Effector memory CD8-positive, alpha-beta T cell (primary cell): ENCODE measurements around the gene SIT1.

Source experiments
- ATAC-seq: fragments of 150-1000 bp; cut with Tn5 transposase; replicated peaks from 2 replicates; pipeline ENCODE4 v1.10.0; 2021; ENCODE audit warnings: mild to moderate bottlenecking, moderate library complexity
- DNase-seq, 3 experiments: peaks; one replicate each; pipeline ENCODE4 v3.0.0; 2021
- H3K27ac Mint-ChIP-seq, 2 donors: one replicate each; pipeline ENCODE4 v1.8.0; 2022; ENCODE audit warnings: mild to moderate bottlenecking in 2 of 2, mixed read lengths in 2 of 2, moderate library complexity in 2 of 2
- H3K27me3 Mint-ChIP-seq, 2 donors: one replicate each; pipeline ENCODE4 v1.8.0; 2022; ENCODE audit warnings: mixed read lengths in 2 of 2
- H3K36me3 Mint-ChIP-seq: one replicate; pipeline ENCODE4 v1.8.0; 2022; ENCODE audit warnings: mild to moderate bottlenecking, moderate library complexity, mixed read lengths; ENCODE audit not compliant: insufficient read depth
- H3K4me1 Mint-ChIP-seq, 2 donors: one replicate each; pipeline ENCODE4 v1.8.0; 2022; ENCODE audit warnings: low read depth in 2 of 2, mixed read lengths in 2 of 2
- H3K4me3 Mint-ChIP-seq, 2 donors: one replicate each; pipeline ENCODE4 v1.8.0; 2022; ENCODE audit warnings: mild to moderate bottlenecking in 2 of 2, mixed read lengths in 2 of 2, moderate library complexity in 2 of 2
- H3K9me3 Mint-ChIP-seq, 2 donors: one replicate each; pipeline ENCODE4 v1.8.0; 2022; ENCODE audit warnings: mixed read lengths in 2 of 2

Gene SIT1

GRCh38 chr9:35611230-35611797 lies 39.4 kb downstream of the SIT1 start:
- Mint-ChIP-seq H3K27ac (peak overlapping the region in 1 of 2 donors; percentile 27), H3K27me3 (no peaks in the 10 kb centered on the region), H3K4me1 (peaks cover 20 to 25% of the 10 kb centered on the region in 2 donors), H3K36me3 (peaks cover 16% of the 10 kb centered on the region), H3K4me3 (no peak overlapping the region), H3K9me3 (no peaks in the 10 kb centered on the region)
- peak; percentile 98 for ATAC-seq
- DNase-seq, result peak; percentile 41 to 50 (median 45)

- Mint-ChIP-seq H3K4me1 (peaks cover 18 to 22% of the 10 kb centered on the region in 2 donors), H3K4me3 (no peak overlapping the region), H3K9me3 (no peaks in the 10 kb centered on the region), H3K27me3 (no peaks in the 10 kb centered on the region), H3K27ac (no peak overlapping the region), H3K36me3 (peaks cover 18% of the 10 kb centered on the region)
- ATAC-seq (no peak), DNase-seq (no peak)
These were observed 40.9 kb downstream of the SIT1 start for GRCh38 chr9:35609820-35610163.

DNA sequence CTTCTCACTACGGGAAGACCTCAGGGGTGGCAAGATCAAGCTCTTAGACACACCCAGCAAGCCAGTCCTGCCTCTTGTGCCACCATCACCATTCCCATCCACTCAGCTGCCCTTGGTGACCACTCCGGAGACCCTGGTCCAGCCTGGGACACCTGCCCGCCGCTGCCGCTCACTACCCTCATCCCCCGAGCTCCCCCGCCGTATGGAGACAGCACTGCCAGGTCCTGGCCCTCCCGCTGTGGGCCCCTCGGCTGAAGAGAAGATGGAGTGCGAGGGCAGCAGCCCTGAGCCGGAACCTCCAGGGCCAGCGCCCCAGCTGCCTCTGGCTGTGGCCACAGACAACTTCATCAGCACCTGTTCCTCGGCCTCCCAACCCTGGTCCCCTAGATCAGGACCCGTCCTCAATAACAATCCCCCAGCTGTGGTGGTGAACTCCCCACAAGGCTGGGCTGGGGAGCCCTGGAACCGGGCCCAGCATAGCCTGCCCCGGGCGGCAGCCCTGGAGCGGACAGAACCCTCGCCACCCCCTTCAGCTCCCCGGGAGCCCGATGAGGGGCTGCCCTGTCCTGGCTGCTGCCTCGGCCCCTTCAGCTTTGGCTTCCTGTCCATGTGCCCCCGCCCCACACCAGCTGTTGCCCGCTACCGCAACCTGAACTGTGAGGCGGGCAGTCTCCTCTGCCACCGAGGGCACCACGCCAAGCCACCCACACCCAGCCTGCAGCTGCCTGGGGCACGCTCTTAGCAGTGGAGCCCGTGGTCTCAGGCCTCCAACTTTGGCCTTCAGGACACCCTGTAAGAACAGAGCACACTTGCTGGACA lies 41.5 kb downstream of the SIT1 start:
- Mint-ChIP-seq H3K4me1 (peaks cover 24 to 26% of the 10 kb centered on the region in 2 donors), H3K36me3 (peaks cover 24% of the 10 kb centered on the region), H3K4me3 (no peak overlapping the region)

GRCh38 chr9:35608221-35608620 lies 42.5 kb downstream of the SIT1 start:
- no peak for DNase-seq
- Mint-ChIP-seq H3K27ac (no peak overlapping the region), H3K27me3 (no peaks in the 10 kb centered on the region), H3K4me3 (peak overlapping the region in 1 of 2 donors; percentile 29), H3K9me3 (no peaks in the 10 kb centered on the region), H3K4me1 (peaks cover 31 to 34% of the 10 kb centered on the region in 2 donors), H3K36me3 (peaks cover 30% of the 10 kb centered on the region)
- ATAC-seq, result no peak

More for the DNA sequence above, 41.5 kb downstream of the SIT1 start:
- ATAC-seq (no peak), DNase-seq (no peak)
- no peaks in the 10 kb centered on the region for H3K9me3 Mint-ChIP-seq
- H3K27ac Mint-ChIP-seq, result peak overlapping the region in 1 of 2 donors; percentile 38
- H3K27me3 Mint-ChIP-seq, result no peaks in the 10 kb centered on the region

GRCh38 chr9:35606726-35607125 lies 44.0 kb downstream of the SIT1 start:
- DNase-seq (no peak), ATAC-seq (no peak)
- Mint-ChIP-seq H3K27me3 (no peaks in the 10 kb centered on the region), H3K4me1 (peaks cover 32 to 35% of the 10 kb centered on the region in 2 donors), H3K36me3 (peaks cover 30% of the 10 kb centered on the region), H3K27ac (peak overlapping the region in 1 of 2 donors; percentile 44), H3K9me3 (no peaks in the 10 kb centered on the region), H3K4me3 (peak overlapping the region; percentile 24 to 43)

- Mint-ChIP-seq H3K4me1 (peaks cover 26 to 31% of the 10 kb centered on the region in 2 donors), H3K36me3 (peaks cover 30% of the 10 kb centered on the region), H3K27me3 (no peaks in the 10 kb centered on the region), H3K9me3 (no peaks in the 10 kb centered on the region), H3K27ac (peak overlapping the region; percentile 49 to 59), H3K4me3 (peak overlapping the region; percentile 79)
- ATAC-seq (no peak), DNase-seq (no peak)
These were observed 44.6 kb downstream of the SIT1 start for GRCh38 chr9:35606138-35606504.

- Mint-ChIP-seq H3K4me1 (peaks cover 26 to 31% of the 10 kb centered on the region in 2 donors), H3K4me3 (peak overlapping the region; percentile 79), H3K9me3 (no peaks in the 10 kb centered on the region), H3K27ac (peak overlapping the region; percentile 49 to 59), H3K36me3 (peaks cover 29% of the 10 kb centered on the region), H3K27me3 (no peaks in the 10 kb centered on the region)
- ATAC-seq, result no peak
- DNase-seq, result no peak
These were observed 45.2 kb downstream of the SIT1 start for GRCh38 chr9:35605351-35606137.

DNA sequence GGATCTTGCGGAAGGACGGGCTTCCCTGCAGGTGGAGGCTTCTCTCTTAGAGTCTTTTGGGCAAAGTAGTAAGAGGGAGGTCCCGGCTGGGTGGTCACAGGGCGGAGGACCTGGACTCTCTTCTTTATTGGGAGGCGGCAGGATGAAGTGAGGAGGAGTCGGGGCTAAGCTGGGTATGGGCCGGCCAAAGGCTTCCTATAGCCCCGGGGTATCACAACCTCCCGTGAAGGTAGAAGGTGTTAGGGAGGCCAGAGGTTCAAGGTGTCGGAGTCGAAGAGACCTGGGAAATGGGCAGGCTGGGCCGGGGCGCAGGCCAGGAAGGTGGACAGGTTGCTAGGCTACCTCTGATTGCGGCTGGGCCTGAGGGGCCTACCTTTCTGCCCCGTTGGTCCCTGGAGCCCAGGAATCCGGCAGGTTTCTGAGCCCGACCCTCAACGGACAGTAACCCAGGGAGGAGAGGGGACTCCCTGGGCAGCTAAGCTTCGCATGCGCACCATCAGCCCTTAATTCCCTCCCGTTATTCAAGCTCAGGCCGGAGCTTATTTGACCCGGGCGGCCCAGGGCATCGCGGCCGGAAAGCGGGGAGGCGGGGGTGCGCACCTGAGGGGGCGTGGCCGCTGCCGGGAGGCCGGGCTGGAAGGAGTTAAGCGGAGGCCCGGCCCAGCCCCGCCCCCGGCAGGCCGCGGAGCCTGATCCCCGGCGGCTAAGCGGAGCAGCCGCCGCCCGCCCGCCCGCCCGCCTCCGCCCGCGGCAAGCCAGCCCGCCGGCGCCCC lies 46.0 kb downstream of the SIT1 start, which contains the start of gene TESK1:
TSS of gene TESK1 (plus strand) at position 685 of the 773 bp plus-strand sequence. CDS start 358 bp downstream, outside the sequence.
- H3K36me3 Mint-ChIP-seq, result peaks cover 26% of the 10 kb centered on the region
- DNase-seq, result peak; percentile 74 to 79 (median 76)
- peak within 1 kb of the TSS; percentile 97 to 99 for H3K4me3 Mint-ChIP-seq
- no peaks in the 10 kb centered on the region for H3K27me3 Mint-ChIP-seq
- H3K9me3 Mint-ChIP-seq, result no peaks in the 10 kb centered on the region
- ATAC-seq, result peak; percentile 44
- peak within 1 kb of the TSS; percentile 93 to 97 for H3K27ac Mint-ChIP-seq
- H3K4me1 Mint-ChIP-seq, result peaks cover 26 to 31% of the 10 kb centered on the region in 2 donors

GRCh38 chr9:35603986-35604577 lies 46.6 kb downstream of the SIT1 start:
- H3K9me3 Mint-ChIP-seq, result no peaks in the 10 kb centered on the region
- H3K27me3 Mint-ChIP-seq, result no peaks in the 10 kb centered on the region
- H3K4me1 Mint-ChIP-seq, result peaks cover 26 to 31% of the 10 kb centered on the region in 2 donors
- peak overlapping the region; percentile 93 to 97 for H3K27ac Mint-ChIP-seq
- ATAC-seq, result peak; percentile 85
- H3K36me3 Mint-ChIP-seq, result peaks cover 26% of the 10 kb centered on the region
- H3K4me3 Mint-ChIP-seq, result peak overlapping the region; percentile 97 to 99
- DNase-seq, result peak; percentile 97 to 99 (median 99)

DNA sequence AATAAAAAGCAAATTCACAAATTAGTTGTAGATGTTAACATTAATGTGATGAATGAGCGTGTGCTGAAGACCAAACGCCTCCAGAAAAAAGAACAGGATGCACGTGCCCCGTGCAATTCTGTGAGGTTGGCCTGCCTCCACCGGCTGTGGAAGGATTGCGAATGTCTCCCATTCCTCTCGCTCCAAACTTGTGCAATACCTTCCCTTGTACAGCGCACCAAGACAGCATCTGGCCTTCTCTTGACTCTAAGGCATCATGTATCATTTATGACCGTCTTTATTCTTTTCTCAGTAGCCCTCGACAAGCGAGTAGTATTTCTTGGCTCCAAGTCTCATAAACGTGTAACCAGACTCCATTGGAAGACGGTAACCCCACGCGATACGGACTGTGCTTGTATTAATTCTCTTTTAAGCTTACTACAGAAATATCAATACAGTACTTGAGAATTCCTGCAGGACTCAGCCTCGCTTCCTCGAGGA lies 47.2 kb downstream of the SIT1 start:
- Mint-ChIP-seq H3K27ac (peak overlapping the region; percentile 93 to 97), H3K4me3 (peak overlapping the region; percentile 97 to 99), H3K9me3 (no peaks in the 10 kb centered on the region), H3K36me3 (peaks cover 24% of the 10 kb centered on the region), H3K4me1 (peaks cover 26 to 31% of the 10 kb centered on the region in 2 donors), H3K27me3 (no peaks in the 10 kb centered on the region)
- no peak for DNase-seq
- ATAC-seq, result no peak

DNA sequence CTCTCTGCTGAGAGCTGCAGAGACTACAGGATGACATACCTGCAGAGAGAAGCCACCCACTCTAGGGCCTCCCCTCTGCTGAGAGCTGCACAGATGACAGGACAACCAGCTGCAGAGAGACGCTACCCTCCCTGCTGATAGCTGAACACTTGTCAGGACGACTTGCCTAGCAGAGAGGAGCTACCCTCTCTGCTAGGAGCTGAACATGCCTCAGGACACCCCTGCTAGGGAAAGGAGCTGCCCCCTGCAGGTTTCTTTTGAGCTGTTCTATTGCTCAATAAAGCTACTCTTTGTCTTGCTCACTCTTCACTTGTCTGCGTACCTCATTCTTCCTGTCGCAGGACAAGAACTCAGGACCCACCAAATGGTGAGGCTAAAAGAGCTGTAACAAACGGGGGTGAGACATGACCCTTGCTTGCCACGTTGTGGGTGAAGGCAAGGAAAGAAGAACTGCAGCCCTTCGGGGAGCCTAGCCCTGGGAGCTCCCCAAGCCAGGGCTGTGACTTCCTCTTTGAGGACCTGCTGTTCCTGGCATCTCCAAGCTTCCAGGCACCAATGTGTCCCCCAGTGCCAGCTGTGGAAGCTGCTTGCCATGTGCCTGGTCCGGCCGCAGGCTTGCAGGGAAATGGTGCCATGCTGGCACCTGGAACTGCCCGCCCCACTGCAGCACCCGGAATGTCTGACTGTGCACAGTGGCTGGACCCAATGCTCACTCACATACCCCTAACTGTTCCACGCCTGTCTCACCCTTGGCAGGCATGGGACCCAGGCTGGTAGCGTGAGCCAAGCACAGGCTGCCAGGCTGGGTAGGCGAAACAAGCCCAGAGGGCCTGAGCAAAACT lies 50.7 kb downstream of the SIT1 start:
- peaks cover 13 to 14% of the 10 kb centered on the region in 2 donors for H3K4me1 Mint-ChIP-seq
- no peak for ATAC-seq
- DNase-seq, result no peak
- H3K36me3 Mint-ChIP-seq, result peaks cover 14% of the 10 kb centered on the region
- H3K27ac Mint-ChIP-seq, result no peak overlapping the region
- H3K27me3 Mint-ChIP-seq, result no peaks in the 10 kb centered on the region
- no peak overlapping the region for H3K4me3 Mint-ChIP-seq
- H3K9me3 Mint-ChIP-seq, result no peaks in the 10 kb centered on the region
